Mesothelial cell of epicardium (in vitro differentiated cells): Measurements from ENCODE around the gene NR1I3. TPM values are rescaled to one million over a fixed set of nuclear protein-coding genes. Genes with fewer than 3 reads are reported as not detected.

Source experiments
- DNase-seq, 2 experiments: peaks; one replicate each; pipeline ENCODE4 v3.0.0; 2021; ENCODE audit warnings: low spot score in 2 of 2; ENCODE audit not compliant: unreplicated experiment in 2 of 2
- H3K27ac Mint-ChIP-seq: 2 replicates; pipeline ENCODE4 v1.8.0; 2021; ENCODE audit warnings: mixed read lengths
- H3K27me3 Mint-ChIP-seq: 2 replicates; pipeline ENCODE4 v1.8.0; 2021; ENCODE audit warnings: low read depth, mixed read lengths
- H3K36me3 Mint-ChIP-seq: 2 replicates; pipeline ENCODE4 v1.8.0; 2021; ENCODE audit warnings: mixed read lengths
- H3K4me1 Mint-ChIP-seq: 2 replicates; pipeline ENCODE4 v1.8.0; 2021; ENCODE audit warnings: mixed read lengths
- H3K4me3 Mint-ChIP-seq: 2 replicates; pipeline ENCODE4 v1.8.0; 2021; ENCODE audit warnings: mild to moderate bottlenecking, moderate library complexity, mixed read lengths
- H3K9me3 Mint-ChIP-seq: 2 replicates; pipeline ENCODE4 v1.8.0; 2021; ENCODE audit warnings: mixed read lengths
- total RNA-seq: library from RNA; stranded (reverse); gene quantifications from 3 replicates; pipeline ENCODE4 v1.2.1, GENCODE V29; 2021
- TF ChIP-seq, protein P1 (sequence below): fragments of 200-600 bp; sonication (generic); IDR thresholded peaks from one replicate; pipeline ENCODE4 v1.5.0; 2021; ENCODE audit warnings: antibody characterized with exemption; ENCODE audit not compliant: unreplicated experiment

Gene NR1I3
- total RNA-seq, 1 donor from 2014 or later, result not detected

DNA sequence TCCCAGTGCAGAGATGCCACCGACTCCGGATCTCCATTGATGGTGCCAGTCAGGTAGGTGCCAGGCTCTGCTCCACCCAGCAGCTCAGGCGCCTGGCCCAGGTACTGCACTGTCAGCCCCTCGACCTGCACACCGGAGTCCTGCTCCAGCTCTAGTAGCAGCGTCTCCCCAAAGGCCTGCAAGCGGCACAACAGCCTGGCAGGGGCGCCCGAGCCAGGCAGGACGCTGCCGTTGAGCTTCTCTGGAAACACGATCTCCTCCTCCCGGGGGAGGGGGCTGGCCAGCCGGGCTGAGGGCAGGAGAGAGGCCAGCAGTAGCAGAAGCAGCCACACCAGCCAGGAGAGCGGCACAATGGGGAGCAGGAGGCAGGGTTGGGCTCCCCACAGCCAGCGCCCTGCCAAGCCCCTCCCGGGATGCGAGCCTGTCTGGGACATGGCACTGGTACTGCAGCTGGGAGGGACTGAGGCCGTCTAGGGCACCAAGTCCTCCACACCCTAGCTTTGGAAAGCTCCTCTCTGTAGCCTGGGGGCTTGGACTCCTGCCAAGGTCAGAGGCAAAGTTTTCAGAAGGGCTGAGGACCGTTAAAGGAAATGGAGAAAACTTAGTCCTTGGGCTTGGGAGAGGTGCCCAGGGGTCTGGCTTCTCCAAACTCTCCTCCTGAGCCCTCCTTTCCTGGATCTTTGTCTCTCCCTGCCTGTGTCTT, 39.7 kb downstream of the NR1I3 start:
- Mint-ChIP-seq H3K4me3 (peak overlapping the region; percentile 62), H3K9me3 (no peaks in the 10 kb centered on the region), H3K27me3 (no peaks in the 10 kb centered on the region), H3K36me3 (no peaks in the 10 kb centered on the region), H3K4me1 (peaks cover 53% of the 10 kb centered on the region), H3K27ac (peak overlapping the region; percentile 82)
- peak in 1 of 2 experiments; percentile 49 for DNase-seq
- TF ChIP-seq, protein P1, sequence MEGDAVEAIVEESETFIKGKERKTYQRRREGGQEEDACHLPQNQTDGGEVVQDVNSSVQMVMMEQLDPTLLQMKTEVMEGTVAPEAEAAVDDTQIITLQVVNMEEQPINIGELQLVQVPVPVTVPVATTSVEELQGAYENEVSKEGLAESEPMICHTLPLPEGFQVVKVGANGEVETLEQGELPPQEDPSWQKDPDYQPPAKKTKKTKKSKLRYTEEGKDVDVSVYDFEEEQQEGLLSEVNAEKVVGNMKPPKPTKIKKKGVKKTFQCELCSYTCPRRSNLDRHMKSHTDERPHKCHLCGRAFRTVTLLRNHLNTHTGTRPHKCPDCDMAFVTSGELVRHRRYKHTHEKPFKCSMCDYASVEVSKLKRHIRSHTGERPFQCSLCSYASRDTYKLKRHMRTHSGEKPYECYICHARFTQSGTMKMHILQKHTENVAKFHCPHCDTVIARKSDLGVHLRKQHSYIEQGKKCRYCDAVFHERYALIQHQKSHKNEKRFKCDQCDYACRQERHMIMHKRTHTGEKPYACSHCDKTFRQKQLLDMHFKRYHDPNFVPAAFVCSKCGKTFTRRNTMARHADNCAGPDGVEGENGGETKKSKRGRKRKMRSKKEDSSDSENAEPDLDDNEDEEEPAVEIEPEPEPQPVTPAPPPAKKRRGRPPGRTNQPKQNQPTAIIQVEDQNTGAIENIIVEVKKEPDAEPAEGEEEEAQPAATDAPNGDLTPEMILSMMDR, result no peak

DNA sequence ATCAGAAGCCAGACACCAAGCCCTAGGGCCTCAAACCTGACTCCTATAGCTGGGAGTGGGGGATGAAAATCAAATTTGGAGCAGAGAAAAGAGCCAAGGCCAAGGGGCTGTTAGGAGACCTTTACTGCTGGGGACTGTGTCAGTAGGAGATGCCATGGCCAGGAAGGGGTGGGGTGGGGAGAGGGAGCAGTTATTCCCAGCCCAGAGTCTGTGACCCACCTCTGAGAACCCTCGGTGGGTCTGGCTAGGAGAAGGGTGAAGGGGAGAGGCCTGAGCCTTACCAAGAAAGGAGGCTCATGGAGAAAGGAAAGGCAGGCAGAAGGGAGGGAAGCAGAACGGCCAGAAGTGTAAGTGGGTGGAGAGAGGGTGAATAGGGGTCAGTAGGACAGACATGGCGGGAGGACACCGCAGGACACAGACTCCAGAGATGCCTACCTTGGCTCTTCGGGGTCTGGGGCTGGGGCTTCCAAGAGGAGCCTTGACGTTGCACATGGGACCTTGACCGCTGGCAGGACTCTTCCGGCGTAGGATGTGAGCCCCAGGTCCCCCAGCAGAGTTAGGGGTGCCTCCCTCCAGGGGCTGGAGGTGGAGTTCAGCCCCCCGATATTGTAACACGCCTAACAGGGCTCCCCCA, 40.3 kb downstream of the NR1I3 start:
- Mint-ChIP-seq H3K4me3 (peak overlapping the region; percentile 62), H3K9me3 (no peaks in the 10 kb centered on the region), H3K36me3 (no peaks in the 10 kb centered on the region), H3K27ac (peak overlapping the region; percentile 92), H3K27me3 (no peaks in the 10 kb centered on the region), H3K4me1 (peaks cover 52% of the 10 kb centered on the region)
- TF ChIP-seq, protein P1, result no peak
- no peak for DNase-seq

DNA sequence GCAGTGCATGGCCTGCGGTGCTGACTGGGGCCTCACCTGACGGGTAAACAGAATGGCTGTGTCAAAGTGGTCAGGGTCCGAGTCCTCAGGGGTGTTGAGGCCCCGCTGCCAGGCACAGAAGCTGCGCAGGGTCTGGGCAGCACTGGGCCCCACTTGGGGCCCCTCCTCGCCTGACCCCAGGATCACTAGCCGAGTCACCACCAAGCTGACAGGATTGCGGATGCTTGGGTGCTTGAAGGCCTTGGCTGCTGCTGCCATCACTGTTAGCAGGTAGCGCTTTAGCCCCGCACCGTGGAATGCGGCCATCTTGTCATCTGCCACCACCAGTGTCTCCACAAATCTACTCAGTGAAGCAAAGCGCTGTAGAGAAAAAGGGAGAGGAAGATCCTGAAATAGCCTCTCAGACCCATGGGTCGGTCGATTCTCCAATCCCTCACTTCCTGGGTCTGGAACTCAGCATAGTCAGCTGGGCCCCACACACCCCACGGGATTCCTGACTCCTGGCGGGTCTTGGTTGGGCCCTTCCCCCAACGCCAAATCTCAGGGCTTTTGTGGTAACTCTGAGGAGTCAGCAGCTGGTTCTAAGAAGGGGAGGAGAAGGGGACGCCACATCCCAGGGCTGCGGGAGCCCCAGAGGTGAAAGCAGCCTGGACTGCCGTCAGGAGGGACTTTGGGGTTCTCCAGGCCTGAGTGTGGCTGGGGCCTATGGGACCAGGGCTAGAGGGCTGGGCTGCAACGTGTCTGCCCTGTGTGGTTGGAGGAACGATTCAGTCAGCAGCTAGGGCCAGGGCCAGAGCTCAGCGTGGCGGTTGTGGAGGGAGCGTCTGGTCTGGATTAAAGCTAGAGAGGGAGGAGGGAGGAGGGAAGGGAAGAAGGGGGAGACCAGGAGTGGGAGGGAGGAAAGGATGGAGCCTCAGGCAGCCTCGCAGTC, 41.2 kb downstream of the NR1I3 start:
- H3K9me3 Mint-ChIP-seq, result no peaks in the 10 kb centered on the region
- peak overlapping the region; percentile 62 for H3K4me3 Mint-ChIP-seq
- DNase-seq, result peak in 1 of 2 experiments; percentile 55
- peaks cover 51% of the 10 kb centered on the region for H3K4me1 Mint-ChIP-seq
- H3K36me3 Mint-ChIP-seq, result no peaks in the 10 kb centered on the region
- TF ChIP-seq, protein P1, result no peak
- no peaks in the 10 kb centered on the region for H3K27me3 Mint-ChIP-seq
- H3K27ac Mint-ChIP-seq, result peak overlapping the region; percentile 92

DNA sequence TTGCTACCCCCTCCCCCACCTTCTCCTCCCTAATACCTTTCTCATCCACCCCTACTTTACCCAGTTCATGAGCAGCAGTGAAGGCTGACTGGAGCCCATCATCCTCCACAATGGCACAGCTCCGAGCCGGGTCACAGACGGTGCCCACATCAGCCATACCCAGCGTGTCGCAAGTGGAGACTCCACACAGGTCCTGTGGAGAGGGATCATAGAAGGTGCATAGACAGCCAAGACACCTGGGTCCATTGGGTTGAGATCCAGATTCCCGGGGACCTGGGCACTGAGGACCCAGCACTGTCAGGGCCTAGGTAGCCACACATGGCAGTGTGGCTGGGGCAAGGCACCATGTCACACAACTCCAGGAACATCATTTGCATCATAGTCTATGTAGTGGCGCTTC, 41.9 kb downstream of the NR1I3 start:
- no peak for DNase-seq
- TF ChIP-seq, protein P1, result no peak
- Mint-ChIP-seq H3K4me1 (peaks cover 44% of the 10 kb centered on the region), H3K27me3 (no peaks in the 10 kb centered on the region), H3K4me3 (no peak overlapping the region), H3K9me3 (no peaks in the 10 kb centered on the region), H3K27ac (no peak overlapping the region), H3K36me3 (no peaks in the 10 kb centered on the region)

DNA sequence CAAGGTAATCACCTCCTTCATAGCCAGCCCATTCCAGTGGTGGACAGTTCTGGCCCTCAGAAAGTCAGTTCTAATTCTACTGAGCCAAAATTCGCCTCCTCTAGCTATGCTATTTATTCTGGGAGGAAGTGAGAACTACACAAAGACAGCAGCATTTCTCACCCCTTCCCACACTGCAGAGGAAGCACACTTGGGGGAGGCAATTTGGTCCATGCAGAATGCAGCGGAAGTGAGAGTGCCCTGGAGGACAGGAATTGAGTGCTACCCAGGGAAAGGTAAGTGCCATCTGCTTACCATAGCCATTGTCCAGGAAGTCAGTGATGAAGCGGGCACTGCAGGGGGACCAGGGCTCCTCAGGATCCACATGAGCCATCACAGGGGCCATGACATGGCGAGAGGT, 42.8 kb downstream of the NR1I3 start:
- TF ChIP-seq, protein P1, result no peak
- no peaks in the 10 kb centered on the region for H3K9me3 Mint-ChIP-seq
- no peaks in the 10 kb centered on the region for H3K36me3 Mint-ChIP-seq
- H3K4me1 Mint-ChIP-seq, result peaks cover 36% of the 10 kb centered on the region
- no peak overlapping the region for H3K27ac Mint-ChIP-seq
- DNase-seq, result no peak
- H3K27me3 Mint-ChIP-seq, result no peaks in the 10 kb centered on the region
- no peak overlapping the region for H3K4me3 Mint-ChIP-seq
